ENCODE data around the gene CNBD2.
"Not testable (repeated sequence)": the region's sequence is repeated elsewhere in the genome, so short reads cannot be mapped to it uniquely, and the experiment has no call there.

CNBD2 gene

GRCh38 chr20:36064658-36065426 lies 96.5 kb downstream of the CNBD2 start:
- DNase-seq, result peak; percentile 83

GRCh38 chr20:36065427-36065998 lies 97.1 kb downstream of the CNBD2 start:
- no peak for DNase-seq

GRCh38 chr20:36066777-36067176 lies 98.4 kb downstream of the CNBD2 start:
- DNase-seq, result no peak

- not testable (repeated sequence) for DNase-seq
Measured at GRCh38 chr20:36068526-36068925, 100.1 kb downstream of the CNBD2 start.

GRCh38 chr20:36070451-36070850 lies 102.1 kb downstream of the CNBD2 start:
- no peak for DNase-seq

GRCh38 chr20:36071848-36072247 lies 103.5 kb downstream of the CNBD2 start:
- no peak for DNase-seq

- DNase-seq, result no peak
Measured at GRCh38 chr20:36074983-36075382, 106.6 kb downstream of the CNBD2 start.

- DNase-seq, result not testable (repeated sequence)
Measured at GRCh38 chr20:36077762-36078161, 109.4 kb downstream of the CNBD2 start.

- DNase-seq, result no peak
Measured at GRCh38 chr20:36079486-36079885, 111.1 kb downstream of the CNBD2 start.

- not testable (repeated sequence) for DNase-seq
Measured at GRCh38 chr20:36079984-36080383, 111.6 kb downstream of the CNBD2 start.
